Lower leg skin (tissue), 3 donors: ENCODE data around the gene FCSK.

Source experiments
- POLR2A ChIP-seq, 2 donors: fragments of 450-650 bp; IDR thresholded peaks; one replicate each; pipeline ENCODE4 v1.6.1; 2016 to 2017; ENCODE audit warnings: antibody characterized with exemption in 2 of 2, mild to moderate bottlenecking in 1 of 2, moderate library complexity in 1 of 2
- TF ChIP-seq, protein P1 (sequence below), 3 donors: fragments of 450-650 bp; IDR thresholded peaks; one replicate each; pipeline ENCODE4 v1.5.1; 2016; ENCODE audit warnings: antibody characterized with exemption in 3 of 3, mild to moderate bottlenecking in 3 of 3, moderate library complexity in 2 of 3

DNA sequence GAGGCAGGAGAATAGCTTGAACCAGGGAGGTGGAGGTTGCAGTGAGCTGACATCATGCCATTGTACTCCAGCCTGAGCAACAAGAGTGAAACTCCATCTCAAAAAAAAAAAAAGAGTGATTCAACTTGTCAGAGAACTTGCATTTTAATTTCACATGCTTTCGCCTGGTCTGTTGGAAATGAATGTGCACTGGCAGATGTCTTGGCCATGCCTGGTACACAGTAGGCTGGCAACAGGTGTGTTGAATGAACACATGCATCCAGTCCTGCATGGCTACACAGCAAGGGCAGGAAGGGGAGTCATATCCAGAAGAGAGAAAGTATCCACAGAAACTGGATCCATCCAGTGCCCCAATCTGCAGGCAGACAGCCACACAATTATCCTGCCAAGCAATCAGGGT lies 57.4 kb downstream of the FCSK start:
- TF ChIP-seq, protein P1, sequence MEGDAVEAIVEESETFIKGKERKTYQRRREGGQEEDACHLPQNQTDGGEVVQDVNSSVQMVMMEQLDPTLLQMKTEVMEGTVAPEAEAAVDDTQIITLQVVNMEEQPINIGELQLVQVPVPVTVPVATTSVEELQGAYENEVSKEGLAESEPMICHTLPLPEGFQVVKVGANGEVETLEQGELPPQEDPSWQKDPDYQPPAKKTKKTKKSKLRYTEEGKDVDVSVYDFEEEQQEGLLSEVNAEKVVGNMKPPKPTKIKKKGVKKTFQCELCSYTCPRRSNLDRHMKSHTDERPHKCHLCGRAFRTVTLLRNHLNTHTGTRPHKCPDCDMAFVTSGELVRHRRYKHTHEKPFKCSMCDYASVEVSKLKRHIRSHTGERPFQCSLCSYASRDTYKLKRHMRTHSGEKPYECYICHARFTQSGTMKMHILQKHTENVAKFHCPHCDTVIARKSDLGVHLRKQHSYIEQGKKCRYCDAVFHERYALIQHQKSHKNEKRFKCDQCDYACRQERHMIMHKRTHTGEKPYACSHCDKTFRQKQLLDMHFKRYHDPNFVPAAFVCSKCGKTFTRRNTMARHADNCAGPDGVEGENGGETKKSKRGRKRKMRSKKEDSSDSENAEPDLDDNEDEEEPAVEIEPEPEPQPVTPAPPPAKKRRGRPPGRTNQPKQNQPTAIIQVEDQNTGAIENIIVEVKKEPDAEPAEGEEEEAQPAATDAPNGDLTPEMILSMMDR (IDR thresholded peaks at IDR 0.05) = no peak
- TF ChIP-seq POLR2A (IDR thresholded peaks at IDR 0.05) = no peak
